Endothelial cell of umbilical vein (primary cell): ENCODE measurements around the gene ZDHHC3. TPM values are rescaled to one million over a fixed set of nuclear protein-coding genes. Genes with fewer than 3 reads are reported as not detected.

Experiments used
- BruUV-seq: library from RNA; stranded (reverse); fragments of 400-500 nt; replicated peaks from 2 replicates; lab custom pipeline; 2021; lab: Mats Ljungman, UMichigan
- CTCF ChIA-PET: fragments of 300-600, 350-600 bp; sonication (Branson Sonifier 250); formaldehyde crosslinking; loops from one replicate; lab custom pipeline; 2021; ENCODE audit warnings: antibody characterized with exemption, inconsistent platforms; lab: Charles Lee
- POLR2A ChIA-PET: fragments of 300-600, 350-600 bp; sonication (Branson Sonifier 250); formaldehyde crosslinking; loops from one replicate; lab custom pipeline; 2021; ENCODE audit warnings: antibody characterized with exemption, inconsistent platforms; lab: Charles Lee
- DNase-seq: peaks from one replicate; pipeline ENCODE4 v3.0.0-alpha.2; 2011; ENCODE audit warnings: low read depth, low spot score
- FAIRE-seq: peaks from 2 replicates; lab custom pipeline; 2011; peaks lifted over from hg19 to GRCh38; lab: Jason Lieb, UNC
- H2AFZ ChIP-seq: 2 replicates; pipeline ENCODE4 v1.6.0; 2012; ENCODE audit warnings: low read depth, low read length, control low read depth, inconsistent platforms
- H3K27ac ChIP-seq: 2 replicates; pipeline ENCODE4 v1.5.1; 2011; ENCODE audit warnings: low read depth, mild to moderate bottlenecking, control low read depth, low read length, moderate library complexity; ENCODE audit not compliant: insufficient read depth
- H3K27me3 ChIP-seq, 2 experiments: 2 replicates each; pipeline versions ENCODE4 v1.6.0 to v1.6.1; 2011; ENCODE audit warnings: low read length in 2 of 2, mixed read lengths in 1 of 2; ENCODE audit not compliant: control insufficient read depth in 2 of 2, insufficient read depth in 2 of 2
- H3K36me3 ChIP-seq, 2 experiments: 2 replicates in 1 of 2; 3 replicates in 1 of 2; pipeline ENCODE4 v1.5.1; 2011; ENCODE audit warnings: low read length in 2 of 2, mild to moderate bottlenecking in 1 of 2, moderate library complexity in 1 of 2; ENCODE audit not compliant: control insufficient read depth in 2 of 2, insufficient read depth in 2 of 2; ENCODE audit errors: extremely low read depth in 1 of 2
- H3K4me1 ChIP-seq: 3 replicates; pipeline ENCODE4 v1.5.1; 2011; ENCODE audit warnings: mild to moderate bottlenecking, low read length; ENCODE audit not compliant: control insufficient read depth, insufficient read depth; ENCODE audit errors: extremely low read depth
- H3K4me2 ChIP-seq: 2 replicates; pipeline ENCODE4 v1.6.1; 2011; ENCODE audit warnings: low read length, control low read depth, mixed read lengths; ENCODE audit not compliant: insufficient read depth
- H3K4me3 ChIP-seq, 3 experiments: fragments of 200-600 bp in 1 of 3; sonication (generic), shearing (Covaris generic) in 1 of 3; replicated peaks in 1 of 3; 2 replicates each; pipeline ENCODE4 v1.5.1; 2011 to 2016; ENCODE audit warnings: control low read depth in 3 of 3, low read length in 3 of 3, mild to moderate bottlenecking in 2 of 3, inconsistent platforms in 1 of 3, low read depth in 1 of 3, moderate library complexity in 1 of 3; ENCODE audit not compliant: insufficient read depth in 1 of 3
- H3K79me2 ChIP-seq: 2 replicates; pipeline ENCODE4 v1.6.0; 2012; ENCODE audit warnings: low read length, inconsistent platforms; ENCODE audit not compliant: control insufficient read depth, insufficient read depth
- H3K9ac ChIP-seq: replicated peaks from 2 replicates; pipeline ENCODE3; 2011; ENCODE audit warnings: low read length, control low read depth; ENCODE audit not compliant: insufficient read depth; ENCODE audit errors: extremely low read depth
- H3K9me1 ChIP-seq: replicated peaks from 3 replicates; pipeline ENCODE4 v1.6.0; 2011; ENCODE audit warnings: mild to moderate bottlenecking, low read length; ENCODE audit not compliant: control insufficient read depth, insufficient read depth; ENCODE audit errors: extremely low read depth
- H3K9me3 ChIP-seq: replicated peaks from 2 replicates; pipeline ENCODE4 v1.5.1; 2012; ENCODE audit warnings: low read length, inconsistent platforms; ENCODE audit not compliant: control insufficient read depth, insufficient read depth
- H4K20me1 ChIP-seq: replicated peaks from 2 replicates; pipeline ENCODE3; 2011; ENCODE audit warnings: mild to moderate bottlenecking, low read length; ENCODE audit not compliant: control insufficient read depth, insufficient read depth; ENCODE audit errors: extremely low read depth
- EZH2 ChIP-seq: IDR thresholded peaks from 2 replicates; pipeline ENCODE4 v1.6.1; 2012; ENCODE audit warnings: borderline replicate concordance, low read depth, mild to moderate bottlenecking, moderate library complexity, low read length, inconsistent platforms; ENCODE audit not compliant: severe bottlenecking
- FOS ChIP-seq: IDR thresholded peaks from 2 replicates; pipeline ENCODE4 v1.6.1; 2011; ENCODE audit warnings: mild to moderate bottlenecking, low read length, moderate library complexity, borderline replicate concordance; ENCODE audit not compliant: insufficient read depth
- GATA2 ChIP-seq: IDR thresholded peaks from 2 replicates; pipeline ENCODE4 v1.7.0; 2011; ENCODE audit warnings: low read depth, mild to moderate bottlenecking, moderate library complexity, mixed read lengths, low read length; ENCODE audit not compliant: insufficient read length, insufficient read depth
- JUN ChIP-seq: IDR thresholded peaks from 2 replicates; pipeline ENCODE4 v1.6.1; 2011; ENCODE audit warnings: borderline replicate concordance, low read depth; ENCODE audit not compliant: insufficient read length, insufficient read depth
- MYC ChIP-seq: IDR thresholded peaks from one replicate; pipeline ENCODE4 v1.6.1; 2011; ENCODE audit warnings: mild to moderate bottlenecking, low read depth, low read length
- POLR2A ChIP-seq: IDR thresholded peaks from 2 replicates; pipeline ENCODE4 v1.6.1; 2012; ENCODE audit warnings: low read depth, mild to moderate bottlenecking, control low read depth, low read length
- POLR2AphosphoS5 ChIP-seq: IDR thresholded peaks from 2 replicates; pipeline ENCODE4 v1.6.1; 2012; ENCODE audit warnings: low read depth, mild to moderate bottlenecking, control low read depth, low read length, moderate library complexity; ENCODE audit not compliant: insufficient read depth
- dilution Hi-C: fragments of 300-500 bp; cut with MboI; formaldehyde crosslinking; loops from one replicate; pipeline ENCODE4 v1.15.0; 2019; ENCODE audit warnings: low sequenced_read_pairs; ENCODE audit not compliant: extremely low pct_ligation_motif_present
- intact Hi-C: fragments of 100-400 bp; cut with micrococcal nuclease; formaldehyde crosslinking; loops from one replicate; pipeline ENCODE4 v1.10.0; 2022
- polyA plus RNA-seq, 4 experiments: library from polyadenylated mRNA; depleted of rRNA in 3 of 4; stranded (reverse) in 3 of 4; unstranded in 1 of 4; fragments of >200 nt; gene quantifications; 2 replicates each; pipeline versions ENCODE4 v1.2.1 to v1.2.3, GENCODE V29; 2011 to 2012; ENCODE audit warnings: missing spikeins in 1 of 4
- total RNA-seq: library from RNA; stranded (reverse); gene quantifications from 2 replicates; pipeline ENCODE4 v1.2.3, GENCODE V29; 2021
- TF ChIP-seq, protein P1 (sequence below): IDR thresholded peaks from 2 replicates; pipeline ENCODE4 v1.6.1; 2011; ENCODE audit not compliant: insufficient read depth, insufficient read length
- TF ChIP-seq, protein P2 (sequence below), 2 donors: IDR thresholded peaks; 1 replicate in 1 of 2; 2 replicates in 1 of 2; pipeline ENCODE4 v1.5.1; 2011; ENCODE audit warnings: low read length in 2 of 2, mild to moderate bottlenecking in 2 of 2, moderate library complexity in 2 of 2, control low read depth in 1 of 2, inconsistent platforms in 1 of 2, low read depth in 1 of 2; ENCODE audit not compliant: insufficient read depth in 1 of 2; ENCODE audit errors: extremely low read depth in 1 of 2

ZDHHC3 gene
- total and polyA plus RNA-seq, 2 donors (not counting 3 experiments of a cell fraction or from before 2014, with no cell fraction given) = 62.4 to 97.1 TPM

DNA sequence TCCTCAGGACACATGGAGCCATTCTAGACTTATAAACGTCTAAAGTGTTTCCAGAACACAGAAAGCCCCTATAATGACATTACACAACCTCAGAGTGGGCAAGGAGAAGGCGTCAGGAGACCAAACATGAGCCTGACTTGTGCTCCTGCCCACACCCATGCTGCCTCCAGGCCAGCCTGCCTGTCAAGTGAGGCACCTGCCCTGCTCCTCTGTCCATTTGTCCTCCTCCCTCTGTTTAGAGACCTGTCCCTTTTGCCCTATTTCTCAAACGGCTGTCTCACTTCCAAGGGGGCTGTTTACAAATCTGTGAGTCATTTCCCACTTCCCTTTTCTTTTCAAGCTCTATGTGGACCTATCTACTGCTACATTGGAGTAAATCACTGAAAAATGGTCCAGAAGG, 21.0 kb downstream of the ZDHHC3 start:
- H3K79me2 ChIP-seq = peaks cover 6% of the 10 kb centered on the region
- no peak overlapping the region for H3K4me2 ChIP-seq
- intact Hi-C loops = no loop called here
- dilution Hi-C loops = no loop called here
- FAIRE-seq = peak; percentile 90
- peak; percentile 77 for DNase-seq
- peaks cover 0 to 5% of the 10 kb centered on the region in 2 experiments for H3K36me3 ChIP-seq
- no peaks in the 10 kb centered on the region for H3K27me3 ChIP-seq
- H3K4me3 ChIP-seq = no peak overlapping the region
- no peak overlapping the region for H2AFZ ChIP-seq
- H3K9me3 ChIP-seq = no peaks in the 10 kb centered on the region
- no peaks in the 10 kb centered on the region for H3K9me1 ChIP-seq
- no TSS peak for BruUV-seq
- no peaks in the 10 kb centered on the region for H4K20me1 ChIP-seq
- TF ChIP-seq JUN (peak; percentile 62), POLR2AphosphoS5 (no peak), EZH2 (no peak), FOS (peak; percentile 79)
- TF ChIP-seq, protein P1, sequence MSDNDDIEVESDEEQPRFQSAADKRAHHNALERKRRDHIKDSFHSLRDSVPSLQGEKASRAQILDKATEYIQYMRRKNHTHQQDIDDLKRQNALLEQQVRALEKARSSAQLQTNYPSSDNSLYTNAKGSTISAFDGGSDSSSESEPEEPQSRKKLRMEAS = no peak
- POLR2A ChIA-PET = no interaction called here
- CTCF ChIA-PET = interaction anchor here (0.6 to 1.5 kb wide), 7 partner anchors 8 to 40 kb away, joined by 3 to 9 read pairs (median 3); no protein-coding TSS in a partner anchor
- H3K4me1 ChIP-seq = peaks cover 11% of the 10 kb centered on the region
- H3K27ac ChIP-seq = no peak overlapping the region
- no peak overlapping the region for H3K9ac ChIP-seq

DNA sequence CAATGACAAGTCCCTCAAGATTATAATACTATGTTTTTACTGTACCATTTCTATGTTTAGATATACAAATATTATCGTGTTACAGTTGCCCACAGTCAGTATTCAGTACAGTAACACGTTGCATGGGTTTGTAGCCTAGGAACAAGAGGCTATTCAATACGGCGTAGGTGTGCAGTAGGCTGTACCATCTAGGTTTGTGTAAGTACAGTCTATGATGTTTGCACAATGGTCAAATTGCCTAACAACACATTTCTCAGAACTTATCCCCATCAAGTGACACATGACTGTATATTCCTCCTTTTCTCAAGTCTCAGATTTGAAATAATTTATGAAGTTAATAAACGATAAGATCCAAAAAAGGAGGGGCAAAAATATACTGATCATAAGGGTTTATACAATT, 21.7 kb downstream of the ZDHHC3 start:
- H3K9ac ChIP-seq = no peak overlapping the region
- no peak overlapping the region for H3K4me3 ChIP-seq
- no peaks in the 10 kb centered on the region for H3K9me3 ChIP-seq
- no TSS peak for BruUV-seq
- TF ChIP-seq, protein P2, sequence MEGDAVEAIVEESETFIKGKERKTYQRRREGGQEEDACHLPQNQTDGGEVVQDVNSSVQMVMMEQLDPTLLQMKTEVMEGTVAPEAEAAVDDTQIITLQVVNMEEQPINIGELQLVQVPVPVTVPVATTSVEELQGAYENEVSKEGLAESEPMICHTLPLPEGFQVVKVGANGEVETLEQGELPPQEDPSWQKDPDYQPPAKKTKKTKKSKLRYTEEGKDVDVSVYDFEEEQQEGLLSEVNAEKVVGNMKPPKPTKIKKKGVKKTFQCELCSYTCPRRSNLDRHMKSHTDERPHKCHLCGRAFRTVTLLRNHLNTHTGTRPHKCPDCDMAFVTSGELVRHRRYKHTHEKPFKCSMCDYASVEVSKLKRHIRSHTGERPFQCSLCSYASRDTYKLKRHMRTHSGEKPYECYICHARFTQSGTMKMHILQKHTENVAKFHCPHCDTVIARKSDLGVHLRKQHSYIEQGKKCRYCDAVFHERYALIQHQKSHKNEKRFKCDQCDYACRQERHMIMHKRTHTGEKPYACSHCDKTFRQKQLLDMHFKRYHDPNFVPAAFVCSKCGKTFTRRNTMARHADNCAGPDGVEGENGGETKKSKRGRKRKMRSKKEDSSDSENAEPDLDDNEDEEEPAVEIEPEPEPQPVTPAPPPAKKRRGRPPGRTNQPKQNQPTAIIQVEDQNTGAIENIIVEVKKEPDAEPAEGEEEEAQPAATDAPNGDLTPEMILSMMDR (IDR thresholded peaks at IDR 0.05; ENCODE audit: extremely low read depth in 1 of 2, insufficient read depth in 1 of 2, low read depth in 1 of 2, low read length in 2 of 2) = no peak
- TF ChIP-seq MYC (no peak), JUN (no peak), EZH2 (no peak), POLR2A (no peak), GATA2 (no peak), FOS (no peak), POLR2AphosphoS5 (no peak)
- TF ChIP-seq, protein P1 = no peak
- intact Hi-C loops = no loop called here
- ChIA-PET POLR2A (no interaction called here), CTCF (interaction anchor here (0.7 to 1.5 kb wide), 3 partner anchors 9 to 40 kb away, joined by 3 to 9 read pairs (median 4); no protein-coding TSS in a partner anchor)
- H3K27ac ChIP-seq = no peak overlapping the region
- H4K20me1 ChIP-seq = no peaks in the 10 kb centered on the region
- H3K79me2 ChIP-seq = peaks cover 6% of the 10 kb centered on the region
- DNase-seq (no peak), FAIRE-seq (peak; percentile 44)
- no peak overlapping the region for H3K4me2 ChIP-seq
- dilution Hi-C loops = no loop called here
- peaks cover 0 to 5% of the 10 kb centered on the region in 2 experiments for H3K36me3 ChIP-seq
- H2AFZ ChIP-seq = no peak overlapping the region
- H3K9me1 ChIP-seq = no peaks in the 10 kb centered on the region
- H3K27me3 ChIP-seq = no peaks in the 10 kb centered on the region
- peaks cover 11% of the 10 kb centered on the region for H3K4me1 ChIP-seq
